T-helper 2 cell treated with Interferon-gamma antibody and Interleukin-4, amounts not matched to agents 5 μg/mL and 100 μg/mL, for 36 hours (primary cell): ENCODE data around the gene SAMHD1.
"Not testable (repeated sequence)": the region's sequence is repeated elsewhere in the genome, so short reads cannot be mapped to it uniquely, and the experiment has no call there.

Experiments used
- DNase-seq: peaks from one replicate; pipeline ENCODE4 v3.0.0; 2021; ENCODE audit warnings: low spot score
- H3K27ac Mint-ChIP-seq: one replicate; pipeline ENCODE4 v1.8.0; 2021; ENCODE audit warnings: mild to moderate bottlenecking, mixed read lengths
- H3K27me3 Mint-ChIP-seq: one replicate; pipeline ENCODE4 v1.8.0; 2021; ENCODE audit warnings: low read depth, mixed read lengths
- H3K36me3 Mint-ChIP-seq: one replicate; pipeline ENCODE4 v1.8.0; 2021; ENCODE audit warnings: low read depth, mixed read lengths
- H3K4me1 Mint-ChIP-seq: one replicate; pipeline ENCODE4 v1.8.0; 2021; ENCODE audit warnings: low read depth, mixed read lengths
- H3K4me3 Mint-ChIP-seq: one replicate; pipeline ENCODE4 v1.8.0; 2022; ENCODE audit warnings: mild to moderate bottlenecking, moderate library complexity, mixed read lengths
- H3K9me3 Mint-ChIP-seq: one replicate; pipeline ENCODE4 v1.8.0; 2021; ENCODE audit warnings: mixed read lengths

The SAMHD1 gene

GRCh38 chr20:36951198-36951978 lies at the start of gene SAMHD1:
Gene SAMHD1 (minus strand): TSS chr20:36951708. CDS start chr20:36951643, 65 bp downstream.
- Mint-ChIP-seq H3K4me3 (peak within 1 kb of the TSS; percentile 92), H3K9me3 (no peaks in the 10 kb centered on the region), H3K36me3 (peaks cover 29% of the 10 kb centered on the region), H3K27me3 (no peaks in the 10 kb centered on the region), H3K27ac (peak within 1 kb of the TSS; percentile 94), H3K4me1 (peaks cover 37% of the 10 kb centered on the region)
- peak; percentile 97 for DNase-seq

DNA sequence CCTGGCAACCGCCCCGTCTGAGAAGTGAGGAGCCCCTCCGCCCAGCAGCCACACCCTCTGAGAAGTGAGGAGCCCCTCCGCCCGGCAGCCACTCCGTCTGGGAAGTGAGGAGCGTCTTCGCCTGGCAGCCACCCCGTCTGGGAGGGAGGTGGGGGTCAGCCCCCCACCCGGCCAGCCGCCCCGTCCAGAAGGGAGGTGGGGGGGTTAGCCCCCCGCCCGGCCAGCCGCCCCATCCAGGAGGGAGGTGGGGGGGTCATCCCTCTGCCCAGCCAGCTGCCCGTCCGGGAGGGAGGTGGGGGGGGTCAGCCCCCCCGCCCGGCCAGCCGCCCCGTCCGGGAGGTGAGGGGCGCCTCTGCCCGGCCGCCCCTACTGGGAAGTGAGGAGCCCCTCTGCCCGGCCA lies 48.7 kb upstream of the SAMHD1 start:
- H3K9me3 Mint-ChIP-seq, DNase-seq, H3K27ac Mint-ChIP-seq, H3K4me3 Mint-ChIP-seq, H3K27me3 Mint-ChIP-seq: not testable (repeated sequence)
- peaks cover 10% of the 10 kb centered on the region for H3K4me1 Mint-ChIP-seq
- H3K36me3 Mint-ChIP-seq: peaks cover 50% of the 10 kb centered on the region

GRCh38 chr20:36998652-36999051 lies 47.1 kb upstream of the SAMHD1 start:
- Mint-ChIP-seq H3K4me1 (peaks cover 10% of the 10 kb centered on the region), H3K36me3 (peaks cover 63% of the 10 kb centered on the region), H3K4me3 (no peak overlapping the region), H3K27ac (peak overlapping the region; percentile 75), H3K27me3 (no peaks in the 10 kb centered on the region), H3K9me3 (peaks cover 16% of the 10 kb centered on the region)
- no peak for DNase-seq

DNA sequence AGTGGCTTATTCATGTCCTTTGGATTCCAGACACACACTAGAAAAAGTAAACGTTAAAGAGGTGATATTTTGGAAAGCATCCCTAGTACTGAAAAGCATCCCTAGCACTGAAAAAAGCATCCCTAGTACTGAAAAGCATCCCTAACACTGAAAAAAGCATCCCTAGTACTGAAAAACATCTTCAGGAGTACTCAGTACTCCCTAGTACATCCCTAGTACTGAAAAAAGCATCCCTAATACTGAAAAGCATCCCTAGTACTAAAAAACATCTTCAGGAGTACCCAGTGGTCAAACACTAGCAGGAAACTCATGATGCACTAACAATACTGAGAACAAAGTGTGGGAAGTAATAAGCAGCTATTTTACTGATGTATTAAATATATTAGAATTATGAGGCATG lies 45.6 kb upstream of the SAMHD1 start:
- Mint-ChIP-seq H3K36me3 (peaks cover 64% of the 10 kb centered on the region), H3K27ac (no peak overlapping the region), H3K4me1 (peaks cover 8% of the 10 kb centered on the region), H3K9me3 (peaks cover 25% of the 10 kb centered on the region), H3K4me3 (no peak overlapping the region), H3K27me3 (no peaks in the 10 kb centered on the region)
- no peak for DNase-seq

GRCh38 chr20:36994221-36994620 lies 42.7 kb upstream of the SAMHD1 start:
- H3K36me3 Mint-ChIP-seq: peaks cover 65% of the 10 kb centered on the region

GRCh38 chr20:36992802-36993334 lies 41.4 kb upstream of the SAMHD1 start:
- Mint-ChIP-seq H3K36me3 (peaks cover 67% of the 10 kb centered on the region), H3K27me3 (no peaks in the 10 kb centered on the region), H3K4me3 (no peak overlapping the region), H3K9me3 (peaks cover 25% of the 10 kb centered on the region), H3K27ac (no peak overlapping the region), H3K4me1 (peaks cover 24% of the 10 kb centered on the region)
- no peak for DNase-seq

More at GRCh38 chr20:36994221-36994620, 42.7 kb upstream of the SAMHD1 start:
- not testable (repeated sequence) for DNase-seq, H3K27me3 Mint-ChIP-seq, H3K4me3 Mint-ChIP-seq, H3K27ac Mint-ChIP-seq
- Mint-ChIP-seq H3K9me3 (peaks cover 25% of the 10 kb centered on the region), H3K4me1 (peaks cover 15% of the 10 kb centered on the region)

- DNase-seq: no peak
- H3K4me1 Mint-ChIP-seq: peaks cover 24% of the 10 kb centered on the region
- no peak overlapping the region for H3K27ac Mint-ChIP-seq
- H3K9me3 Mint-ChIP-seq: peaks cover 25% of the 10 kb centered on the region
- H3K27me3 Mint-ChIP-seq: no peaks in the 10 kb centered on the region
- peaks cover 58% of the 10 kb centered on the region for H3K36me3 Mint-ChIP-seq
- no peak overlapping the region for H3K4me3 Mint-ChIP-seq
Observed at GRCh38 chr20:36991703-36992102, 40.2 kb upstream of the SAMHD1 start.

DNA sequence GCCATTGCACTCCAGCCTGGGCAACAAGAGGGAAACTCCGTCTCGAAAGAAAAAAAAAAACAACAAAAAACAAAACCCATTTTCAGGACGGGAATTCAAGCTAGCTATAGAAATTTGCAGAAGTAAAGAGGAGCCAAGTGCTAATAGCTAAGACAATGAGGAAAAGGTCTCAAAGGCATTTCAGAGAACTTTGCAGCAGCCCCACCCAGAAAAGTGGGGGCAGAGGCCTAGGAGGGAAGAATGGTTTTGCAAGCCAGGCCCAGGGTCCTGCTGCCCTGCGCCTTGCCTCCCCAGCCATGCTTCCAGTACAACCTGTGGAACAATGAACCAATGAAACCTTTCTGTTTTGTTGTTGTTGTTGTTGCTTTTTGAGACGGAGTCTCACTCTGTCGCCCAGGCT lies 38.3 kb upstream of the SAMHD1 start:
- H3K36me3 Mint-ChIP-seq: peaks cover 39% of the 10 kb centered on the region
- H3K4me1 Mint-ChIP-seq: peaks cover 24% of the 10 kb centered on the region
- H3K27me3 Mint-ChIP-seq: no peaks in the 10 kb centered on the region
- no peak overlapping the region for H3K4me3 Mint-ChIP-seq
- H3K27ac Mint-ChIP-seq: peak overlapping the region; percentile 47
- peaks cover 14% of the 10 kb centered on the region for H3K9me3 Mint-ChIP-seq
- DNase-seq: no peak

GRCh38 chr20:36988494-36988966 lies 37.0 kb upstream of the SAMHD1 start:
- H3K9me3 Mint-ChIP-seq: peaks cover 9% of the 10 kb centered on the region
- DNase-seq: no peak
- peaks cover 27% of the 10 kb centered on the region for H3K36me3 Mint-ChIP-seq
- H3K27ac Mint-ChIP-seq: peak overlapping the region; percentile 58
- H3K4me3 Mint-ChIP-seq: no peak overlapping the region
- H3K27me3 Mint-ChIP-seq: no peaks in the 10 kb centered on the region
- peaks cover 24% of the 10 kb centered on the region for H3K4me1 Mint-ChIP-seq

- Mint-ChIP-seq H3K9me3 (no peaks in the 10 kb centered on the region), H3K36me3 (peaks cover 12% of the 10 kb centered on the region), H3K4me1 (peaks cover 13% of the 10 kb centered on the region), H3K4me3 (no peak overlapping the region), H3K27me3 (no peaks in the 10 kb centered on the region), H3K27ac (no peak overlapping the region)
- no peak for DNase-seq
Observed at GRCh38 chr20:36984257-36984638, 32.7 kb upstream of the SAMHD1 start.

DNA sequence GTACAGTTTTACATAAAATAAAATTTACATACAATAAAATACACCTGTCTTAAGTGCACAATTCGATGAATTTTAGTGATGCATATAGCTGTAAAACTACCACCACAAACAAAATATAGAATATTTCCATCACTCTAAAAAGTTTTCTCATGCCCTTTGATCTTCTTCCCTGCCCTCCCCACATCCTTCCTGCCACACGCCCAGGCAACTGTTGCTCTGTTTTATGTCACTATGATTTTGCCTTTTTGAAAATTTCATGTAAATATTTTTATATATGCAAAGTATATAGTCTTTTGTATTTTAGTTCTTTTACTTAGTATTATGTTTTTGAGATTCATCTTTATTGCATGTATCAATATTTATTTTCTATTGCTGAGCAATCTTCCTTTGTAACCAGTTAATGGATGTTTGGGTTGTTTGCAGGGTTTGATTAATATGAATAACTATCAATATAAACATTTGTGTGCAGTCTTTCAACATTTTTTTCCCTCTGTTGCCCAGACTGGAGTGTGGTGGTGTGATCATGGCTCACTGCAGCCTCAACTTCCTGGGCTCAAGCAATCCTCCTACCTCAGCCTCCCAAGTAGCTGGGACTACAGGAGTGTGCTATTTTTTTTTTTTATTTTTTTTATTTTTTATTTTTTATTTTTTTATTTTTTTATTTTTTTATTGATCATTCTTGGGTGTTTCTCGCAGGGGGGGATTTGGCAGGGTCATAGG lies 23.8 kb upstream of the SAMHD1 start:
- Mint-ChIP-seq H3K27ac (peak overlapping the region; percentile 90), H3K36me3 (peaks cover 4% of the 10 kb centered on the region), H3K4me1 (peaks cover 19% of the 10 kb centered on the region), H3K9me3 (no peaks in the 10 kb centered on the region), H3K27me3 (no peaks in the 10 kb centered on the region), H3K4me3 (peak overlapping the region; percentile 51)
- DNase-seq: peak; percentile 35

GRCh38 chr20:36974660-36975059 lies 23.2 kb upstream of the SAMHD1 start:
- H3K4me1 Mint-ChIP-seq: peaks cover 25% of the 10 kb centered on the region
- DNase-seq: no peak
- peak overlapping the region; percentile 90 for H3K27ac Mint-ChIP-seq
- peaks cover 6% of the 10 kb centered on the region for H3K36me3 Mint-ChIP-seq
- H3K9me3 Mint-ChIP-seq: no peaks in the 10 kb centered on the region
- no peak overlapping the region for H3K4me3 Mint-ChIP-seq
- H3K27me3 Mint-ChIP-seq: no peaks in the 10 kb centered on the region

GRCh38 chr20:36971103-36971502 lies 19.6 kb upstream of the SAMHD1 start:
- Mint-ChIP-seq H3K4me3 (no peak overlapping the region), H3K27me3 (no peaks in the 10 kb centered on the region), H3K27ac (peak overlapping the region; percentile 27), H3K4me1 (peaks cover 49% of the 10 kb centered on the region), H3K36me3 (peaks cover 12% of the 10 kb centered on the region), H3K9me3 (no peaks in the 10 kb centered on the region)
- DNase-seq: no peak
